Endothelial cell of umbilical vein (primary cell): ENCODE measurements around the gene AGAP2. TPM values are rescaled to one million over a fixed set of nuclear protein-coding genes. Genes with fewer than 3 reads are reported as not detected.

Experiments used
- BruUV-seq: library from RNA; stranded (reverse); fragments of 400-500 nt; replicated peaks from 2 replicates; lab custom pipeline; 2021; lab: Mats Ljungman, UMichigan
- CTCF ChIA-PET: fragments of 300-600, 350-600 bp; sonication (Branson Sonifier 250); formaldehyde crosslinking; loops from one replicate; lab custom pipeline; 2021; ENCODE audit warnings: antibody characterized with exemption, inconsistent platforms; lab: Charles Lee
- POLR2A ChIA-PET: fragments of 300-600, 350-600 bp; sonication (Branson Sonifier 250); formaldehyde crosslinking; loops from one replicate; lab custom pipeline; 2021; ENCODE audit warnings: antibody characterized with exemption, inconsistent platforms; lab: Charles Lee
- DNase-seq: peaks from one replicate; pipeline ENCODE4 v3.0.0-alpha.2; 2011; ENCODE audit warnings: low read depth, low spot score
- FAIRE-seq: peaks from 2 replicates; lab custom pipeline; 2011; peaks lifted over from hg19 to GRCh38; lab: Jason Lieb, UNC
- H2AFZ ChIP-seq: 2 replicates; pipeline ENCODE4 v1.6.0; 2012; ENCODE audit warnings: low read depth, low read length, control low read depth, inconsistent platforms
- H3K27ac ChIP-seq: 2 replicates; pipeline ENCODE4 v1.5.1; 2011; ENCODE audit warnings: low read depth, mild to moderate bottlenecking, control low read depth, low read length, moderate library complexity; ENCODE audit not compliant: insufficient read depth
- H3K27me3 ChIP-seq, 2 experiments: 2 replicates each; pipeline versions ENCODE4 v1.6.0 to v1.6.1; 2011; ENCODE audit warnings: low read length in 2 of 2, mixed read lengths in 1 of 2; ENCODE audit not compliant: control insufficient read depth in 2 of 2, insufficient read depth in 2 of 2
- H3K36me3 ChIP-seq, 2 experiments: 2 replicates in 1 of 2; 3 replicates in 1 of 2; pipeline ENCODE4 v1.5.1; 2011; ENCODE audit warnings: low read length in 2 of 2, mild to moderate bottlenecking in 1 of 2, moderate library complexity in 1 of 2; ENCODE audit not compliant: control insufficient read depth in 2 of 2, insufficient read depth in 2 of 2; ENCODE audit errors: extremely low read depth in 1 of 2
- H3K4me1 ChIP-seq: 3 replicates; pipeline ENCODE4 v1.5.1; 2011; ENCODE audit warnings: mild to moderate bottlenecking, low read length; ENCODE audit not compliant: control insufficient read depth, insufficient read depth; ENCODE audit errors: extremely low read depth
- H3K4me2 ChIP-seq: 2 replicates; pipeline ENCODE4 v1.6.1; 2011; ENCODE audit warnings: low read length, control low read depth, mixed read lengths; ENCODE audit not compliant: insufficient read depth
- H3K4me3 ChIP-seq, 3 experiments: fragments of 200-600 bp in 1 of 3; sonication (generic), shearing (Covaris generic) in 1 of 3; replicated peaks in 1 of 3; 2 replicates each; pipeline ENCODE4 v1.5.1; 2011 to 2016; ENCODE audit warnings: control low read depth in 3 of 3, low read length in 3 of 3, mild to moderate bottlenecking in 2 of 3, inconsistent platforms in 1 of 3, low read depth in 1 of 3, moderate library complexity in 1 of 3; ENCODE audit not compliant: insufficient read depth in 1 of 3
- H3K79me2 ChIP-seq: 2 replicates; pipeline ENCODE4 v1.6.0; 2012; ENCODE audit warnings: low read length, inconsistent platforms; ENCODE audit not compliant: control insufficient read depth, insufficient read depth
- H3K9ac ChIP-seq: replicated peaks from 2 replicates; pipeline ENCODE3; 2011; ENCODE audit warnings: low read length, control low read depth; ENCODE audit not compliant: insufficient read depth; ENCODE audit errors: extremely low read depth
- H3K9me1 ChIP-seq: replicated peaks from 3 replicates; pipeline ENCODE4 v1.6.0; 2011; ENCODE audit warnings: mild to moderate bottlenecking, low read length; ENCODE audit not compliant: control insufficient read depth, insufficient read depth; ENCODE audit errors: extremely low read depth
- H3K9me3 ChIP-seq: replicated peaks from 2 replicates; pipeline ENCODE4 v1.5.1; 2012; ENCODE audit warnings: low read length, inconsistent platforms; ENCODE audit not compliant: control insufficient read depth, insufficient read depth
- H4K20me1 ChIP-seq: replicated peaks from 2 replicates; pipeline ENCODE3; 2011; ENCODE audit warnings: mild to moderate bottlenecking, low read length; ENCODE audit not compliant: control insufficient read depth, insufficient read depth; ENCODE audit errors: extremely low read depth
- EZH2 ChIP-seq: IDR thresholded peaks from 2 replicates; pipeline ENCODE4 v1.6.1; 2012; ENCODE audit warnings: borderline replicate concordance, low read depth, mild to moderate bottlenecking, moderate library complexity, low read length, inconsistent platforms; ENCODE audit not compliant: severe bottlenecking
- FOS ChIP-seq: IDR thresholded peaks from 2 replicates; pipeline ENCODE4 v1.6.1; 2011; ENCODE audit warnings: mild to moderate bottlenecking, low read length, moderate library complexity, borderline replicate concordance; ENCODE audit not compliant: insufficient read depth
- GATA2 ChIP-seq: IDR thresholded peaks from 2 replicates; pipeline ENCODE4 v1.7.0; 2011; ENCODE audit warnings: low read depth, mild to moderate bottlenecking, moderate library complexity, mixed read lengths, low read length; ENCODE audit not compliant: insufficient read length, insufficient read depth
- JUN ChIP-seq: IDR thresholded peaks from 2 replicates; pipeline ENCODE4 v1.6.1; 2011; ENCODE audit warnings: borderline replicate concordance, low read depth; ENCODE audit not compliant: insufficient read length, insufficient read depth
- MYC ChIP-seq: IDR thresholded peaks from one replicate; pipeline ENCODE4 v1.6.1; 2011; ENCODE audit warnings: mild to moderate bottlenecking, low read depth, low read length
- POLR2A ChIP-seq: IDR thresholded peaks from 2 replicates; pipeline ENCODE4 v1.6.1; 2012; ENCODE audit warnings: low read depth, mild to moderate bottlenecking, control low read depth, low read length
- POLR2AphosphoS5 ChIP-seq: IDR thresholded peaks from 2 replicates; pipeline ENCODE4 v1.6.1; 2012; ENCODE audit warnings: low read depth, mild to moderate bottlenecking, control low read depth, low read length, moderate library complexity; ENCODE audit not compliant: insufficient read depth
- dilution Hi-C: fragments of 300-500 bp; cut with MboI; formaldehyde crosslinking; loops from one replicate; pipeline ENCODE4 v1.15.0; 2019; ENCODE audit warnings: low sequenced_read_pairs; ENCODE audit not compliant: extremely low pct_ligation_motif_present
- intact Hi-C: fragments of 100-400 bp; cut with micrococcal nuclease; formaldehyde crosslinking; loops from one replicate; pipeline ENCODE4 v1.10.0; 2022
- polyA plus RNA-seq, 4 experiments: library from polyadenylated mRNA; depleted of rRNA in 3 of 4; stranded (reverse) in 3 of 4; unstranded in 1 of 4; fragments of >200 nt; gene quantifications; 2 replicates each; pipeline versions ENCODE4 v1.2.1 to v1.2.3, GENCODE V29; 2011 to 2012; ENCODE audit warnings: missing spikeins in 1 of 4
- total RNA-seq: library from RNA; stranded (reverse); gene quantifications from 2 replicates; pipeline ENCODE4 v1.2.3, GENCODE V29; 2021
- TF ChIP-seq, protein P1 (sequence below): IDR thresholded peaks from 2 replicates; pipeline ENCODE4 v1.6.1; 2011; ENCODE audit not compliant: insufficient read depth, insufficient read length

Gene AGAP2
- total and polyA plus RNA-seq, 2 donors (not counting 3 experiments of a cell fraction or from before 2014, with no cell fraction given): 0.04 to 0.24 TPM

DNA sequence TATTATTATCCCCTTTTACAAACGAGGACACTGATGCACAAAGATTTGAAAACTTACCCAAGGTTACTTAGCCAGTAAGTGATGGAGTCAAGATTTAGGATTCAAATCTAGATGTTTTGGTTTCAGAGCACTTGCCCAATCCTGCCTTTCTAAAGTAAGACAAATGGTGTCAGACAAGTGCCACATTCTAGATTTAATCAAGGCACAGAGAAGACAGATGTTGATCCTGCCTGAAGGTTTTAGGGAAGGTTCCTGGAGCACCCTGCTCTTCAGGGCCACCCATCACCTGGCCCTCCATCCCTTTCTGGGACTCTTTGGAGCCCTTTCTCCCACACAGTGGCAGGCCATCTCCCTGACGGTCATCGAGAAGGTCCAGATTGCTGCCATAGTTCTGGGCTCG lies 19.2 kb upstream of the AGAP2 start:
- Histone ChIP-seq H4K20me1 (no peaks in the 10 kb centered on the region), H3K9ac (no peak overlapping the region), H3K27me3 (peaks cover 30 to 33% of the 10 kb centered on the region in 2 experiments), H3K9me3 (no peaks in the 10 kb centered on the region), H3K79me2 (no peaks in the 10 kb centered on the region), H3K9me1 (no peaks in the 10 kb centered on the region), H3K4me1 (peaks cover 6% of the 10 kb centered on the region), H3K4me2 (no peak overlapping the region), H2AFZ (no peak overlapping the region), H3K36me3 (no peaks in the 10 kb centered on the region), H3K4me3 (no peak overlapping the region), H3K27ac (no peak overlapping the region)
- ChIA-PET CTCF (no interaction called here), POLR2A (no interaction called here)
- FAIRE-seq (no peak), DNase-seq (no peak)
- dilution Hi-C loops: no loop called here
- TF ChIP-seq FOS (no peak), POLR2AphosphoS5 (no peak), EZH2 (no peak), MYC (no peak), JUN (no peak), POLR2A (no peak), GATA2 (no peak)
- TF ChIP-seq, protein P1, sequence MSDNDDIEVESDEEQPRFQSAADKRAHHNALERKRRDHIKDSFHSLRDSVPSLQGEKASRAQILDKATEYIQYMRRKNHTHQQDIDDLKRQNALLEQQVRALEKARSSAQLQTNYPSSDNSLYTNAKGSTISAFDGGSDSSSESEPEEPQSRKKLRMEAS: no peak
- intact Hi-C loops: no loop called here
- no TSS peak for BruUV-seq
